Endothelial cell of umbilical vein (primary cell): ENCODE results near the gene ZBTB43.

Experiments
- CTCF ChIP-seq, 2 donors: IDR thresholded peaks; 1 replicate in 1 of 2; 2 replicates in 1 of 2; pipeline ENCODE4 v1.5.1; 2011; ENCODE audit warnings: low read length in 2 of 2, mild to moderate bottlenecking in 2 of 2, moderate library complexity in 2 of 2, control low read depth in 1 of 2, inconsistent platforms in 1 of 2, low read depth in 1 of 2; ENCODE audit not compliant: insufficient read depth in 1 of 2; ENCODE audit errors: extremely low read depth in 1 of 2
- EZH2 ChIP-seq: IDR thresholded peaks from 2 replicates; pipeline ENCODE4 v1.6.1; 2012; ENCODE audit warnings: borderline replicate concordance, low read depth, mild to moderate bottlenecking, moderate library complexity, low read length, inconsistent platforms; ENCODE audit not compliant: severe bottlenecking
- JUN ChIP-seq: IDR thresholded peaks from 2 replicates; pipeline ENCODE4 v1.6.1; 2011; ENCODE audit warnings: borderline replicate concordance, low read depth; ENCODE audit not compliant: insufficient read length, insufficient read depth
- MAX ChIP-seq: IDR thresholded peaks from 2 replicates; pipeline ENCODE4 v1.6.1; 2011; ENCODE audit not compliant: insufficient read depth, insufficient read length
- MYC ChIP-seq: IDR thresholded peaks from one replicate; pipeline ENCODE4 v1.6.1; 2011; ENCODE audit warnings: mild to moderate bottlenecking, low read depth, low read length
- POLR2A ChIP-seq: IDR thresholded peaks from 2 replicates; pipeline ENCODE4 v1.6.1; 2012; ENCODE audit warnings: low read depth, mild to moderate bottlenecking, control low read depth, low read length
- POLR2AphosphoS5 ChIP-seq: IDR thresholded peaks from 2 replicates; pipeline ENCODE4 v1.6.1; 2012; ENCODE audit warnings: low read depth, mild to moderate bottlenecking, control low read depth, low read length, moderate library complexity; ENCODE audit not compliant: insufficient read depth

DNA sequence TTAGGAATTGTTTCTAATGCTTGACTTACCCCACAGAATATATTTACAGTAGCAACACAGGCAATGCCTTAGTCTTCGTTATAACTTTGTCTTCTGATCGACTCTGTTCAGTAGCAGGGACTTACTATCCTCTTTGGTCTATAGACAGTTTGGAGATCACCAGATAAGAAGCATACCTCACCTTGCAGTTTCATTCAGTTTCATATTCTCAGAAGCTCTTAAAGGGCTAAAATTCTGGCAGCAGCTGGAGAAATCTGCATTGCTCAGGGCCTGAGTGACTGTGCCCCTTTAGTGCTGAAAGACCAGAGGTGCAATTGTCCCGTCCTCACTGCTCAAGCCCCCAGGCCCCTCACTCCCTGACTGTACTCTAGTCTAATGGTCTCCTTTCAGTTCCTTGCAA lies 26.0 kb downstream of the ZBTB43 start:
- TF ChIP-seq POLR2A (no peak), MAX (no peak), MYC (no peak), CTCF (IDR thresholded peaks at IDR 0.05; ENCODE audit: extremely low read depth in 1 of 2, insufficient read depth in 1 of 2, low read depth in 1 of 2, low read length in 2 of 2) (no peak), JUN (no peak), POLR2AphosphoS5 (no peak), EZH2 (no peak)
